Measurements from ENCODE around the gene RSL24D1.

- TF ChIP-seq CTCF (IDR thresholded peaks at IDR 0.05) = no peak
- TF ChIP-seq POLR2A (IDR thresholded peaks at IDR 0.05) = no peak
Measured at GRCh38 chr15:55240125-55240760, 43.5 kb upstream of the RSL24D1 start.
